SK-N-MC (cell line): ENCODE data around the gene TRIM9.

Experiments used
- EZH2 ChIP-seq: fragments of 200-600 bp; sonication (generic); IDR thresholded peaks from one replicate; pipeline ENCODE4 v1.6.1; 2017; ENCODE audit warnings: antibody characterized with exemption
- FOXP2 ChIP-seq: optimal IDR thresholded peaks from 2 replicates; pipeline ENCODE3; 2011; ENCODE audit warnings: mild to moderate bottlenecking, moderate library complexity; ENCODE audit not compliant: insufficient read depth; ENCODE audit errors: extremely low read length, control extremely low read depth
- POLR2AphosphoS5 ChIP-seq: IDR thresholded peaks from 2 replicates; pipeline ENCODE4 v1.6.1; 2012; ENCODE audit warnings: mild to moderate bottlenecking, low read depth, low read length, borderline replicate concordance

GRCh38 chr14:51139121-51139681, 44.3 kb upstream of the TRIM9 start:
- no peak for TF ChIP-seq EZH2
- no peak for TF ChIP-seq POLR2AphosphoS5
- no peak for TF ChIP-seq FOXP2
